ENCODE results near the gene SELENOO. TPM values are rescaled to one million over a fixed set of nuclear protein-coding genes. Genes with fewer than 3 reads are reported as not detected.

SELENOO gene
- total RNA-seq (2014; rRNA removed), result 32.8 and 37.4 TPM in 2 replicates
- percentile 68 among the genes with signal in this experiment for Bru-seq, nascent RNA
- BruChase-seq, experiment 1, labeled RNA remaining after a 6-hour chase, result percentile 81 among the genes with signal in this experiment
- BruChase-seq, experiment 2, labeled RNA remaining after a 2-hour chase, result percentile 82 among the genes with signal in this experiment
- long read RNA-seq, transcript SELENOO-201 (9 exons, 2,315 nt), result major isoform, 40 of 98 reads
- long read RNA-seq, partial matches to known transcripts, result 23 of 98 reads
- long read RNA-seq, other reads (novel, unspliced or antisense), result 35 of 98 reads

GRCh38 chr22:50200461-50201190 lies at the start of gene SELENOO:
Gene SELENOO, plus strand, starts transcription at chr22:50201011. Its CDS starts 26 bp downstream, at chr22:50201037.
- CTCF ChIA-PET, result no interaction called here

GRCh38 chr22:50151571-50152537 lies 49.0 kb upstream of the SELENOO start:
- no peaks in the 10 kb centered on the region for H3K9me2 ChIP-seq (replicated peaks; ENCODE audit: low read length)
- H4K20me1 ChIP-seq (ENCODE audit: low read length), result no peaks in the 10 kb centered on the region
- TF ChIP-seq EZH2phosphoT487 (IDR thresholded peaks at IDR 0.05; ENCODE audit: borderline replicate concordance, low read length), result no peak
- no peak for TF ChIP-seq EZH2 (IDR thresholded peaks at IDR 0.05; ENCODE audit: low read length, unreplicated experiment)
- no peak for TF ChIP-seq CTCF (conservative IDR thresholded peaks at IDR 0.05; ENCODE audit: low read depth, low read length)
- CTCF ChIA-PET, result no interaction called here
- H3K9ac ChIP-seq (ENCODE audit: low read length), result no peak overlapping the region
- H3K4me2 ChIP-seq (ENCODE audit: low read length), result no peak overlapping the region
- POLR2A ChIA-PET (ENCODE audit: unreplicated experiment), result no interaction called here
- no peaks in the 10 kb centered on the region for H3K27me3 ChIP-seq (ENCODE audit: low read length)
- intact Hi-C loops (cut with micrococcal nuclease), result no loop called here
- no peak for ATAC-seq
- no peak overlapping the region for H2AFZ ChIP-seq (ENCODE audit: low read length)
- no peak overlapping the region for H3K4me3 ChIP-seq (ENCODE audit: low read length)
- no peaks in the 10 kb centered on the region for H3K9me3 ChIP-seq (ENCODE audit: low read length)
- BruUV-seq (replicated peaks), result no TSS peak
- H3K79me2 ChIP-seq (ENCODE audit: low read length), result no peaks in the 10 kb centered on the region
- no peaks in the 10 kb centered on the region for H3F3A ChIP-seq (ENCODE audit: low read length, unreplicated experiment)
- H3K36me3 ChIP-seq (ENCODE audit: low read depth, low read length), result no peaks in the 10 kb centered on the region
- DNase-seq, result no peak
- H3K4me1 ChIP-seq (ENCODE audit: insufficient read depth, low read length), result no peaks in the 10 kb centered on the region
- H3K27ac ChIP-seq (ENCODE audit: low read length), result no peak overlapping the region

More at GRCh38 chr22:50200461-50201190, at the start of gene SELENOO:
- H3K4me3 ChIP-seq (ENCODE audit: low read length), result peak within 1 kb of the TSS; percentile 89
- no peak within 1 kb of the TSS for H3K27ac ChIP-seq (ENCODE audit: low read length)
- H3K4me2 ChIP-seq (ENCODE audit: low read length), result peak within 1 kb of the TSS; percentile 97
- TF ChIP-seq CTCF (conservative IDR thresholded peaks at IDR 0.05; ENCODE audit: low read depth, low read length) (no peak), EZH2 (IDR thresholded peaks at IDR 0.05; ENCODE audit: low read length, unreplicated experiment) (no peak), EZH2phosphoT487 (IDR thresholded peaks at IDR 0.05; ENCODE audit: borderline replicate concordance, low read length) (no peak)
- H3K9ac ChIP-seq (ENCODE audit: low read length), result peak within 1 kb of the TSS; percentile 73
- no peaks in the 10 kb centered on the region for H3K36me3 ChIP-seq (ENCODE audit: low read depth, low read length)
- H3K4me1 ChIP-seq (ENCODE audit: insufficient read depth, low read length), result peaks cover 3% of the 10 kb centered on the region
- H2AFZ ChIP-seq (ENCODE audit: low read length), result peak within 1 kb of the TSS; percentile 67; the same call in 1 of the 2 replicates
- H3K9me2 ChIP-seq (replicated peaks; ENCODE audit: low read length), result no peaks in the 10 kb centered on the region
- H3K9me3 ChIP-seq (ENCODE audit: low read length), result no peaks in the 10 kb centered on the region
- POLR2A ChIA-PET (ENCODE audit: unreplicated experiment), result no interaction called here
- H4K20me1 ChIP-seq (ENCODE audit: low read length), result no peaks in the 10 kb centered on the region
- intact Hi-C loops (cut with micrococcal nuclease), result no loop called here
- no TSS peak for BruUV-seq (replicated peaks)
- no peaks in the 10 kb centered on the region for H3K27me3 ChIP-seq (ENCODE audit: low read length)
- H3K79me2 ChIP-seq (ENCODE audit: low read length), result peaks cover 25% of the 10 kb centered on the region
- H3F3A ChIP-seq (ENCODE audit: low read length, unreplicated experiment), result no peaks in the 10 kb centered on the region
- ATAC-seq (peak; percentile 82), DNase-seq (peak; percentile 80)

All from PC-3 (cell line).